ENCODE measurements around the gene ADK.

DNA sequence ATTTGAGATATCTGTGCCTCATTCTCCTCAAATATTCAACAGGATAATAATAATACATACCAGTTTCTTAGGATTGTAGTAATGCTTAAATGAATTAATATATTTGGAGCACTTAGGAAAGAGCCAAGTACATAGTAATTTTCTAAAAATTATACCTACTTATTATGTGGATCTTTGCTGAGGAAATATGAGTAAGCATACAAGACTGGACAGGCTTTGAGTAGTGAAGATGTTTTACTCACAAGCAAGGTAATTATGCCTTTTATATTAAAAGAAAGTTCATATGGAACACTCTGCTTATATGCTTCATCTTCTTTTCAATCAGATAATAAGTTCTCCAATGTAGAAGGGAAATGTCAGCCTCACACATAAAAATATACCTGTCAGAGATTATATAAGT, 337.9 kb downstream of the ADK start:
- TF ChIP-seq, protein P1, sequence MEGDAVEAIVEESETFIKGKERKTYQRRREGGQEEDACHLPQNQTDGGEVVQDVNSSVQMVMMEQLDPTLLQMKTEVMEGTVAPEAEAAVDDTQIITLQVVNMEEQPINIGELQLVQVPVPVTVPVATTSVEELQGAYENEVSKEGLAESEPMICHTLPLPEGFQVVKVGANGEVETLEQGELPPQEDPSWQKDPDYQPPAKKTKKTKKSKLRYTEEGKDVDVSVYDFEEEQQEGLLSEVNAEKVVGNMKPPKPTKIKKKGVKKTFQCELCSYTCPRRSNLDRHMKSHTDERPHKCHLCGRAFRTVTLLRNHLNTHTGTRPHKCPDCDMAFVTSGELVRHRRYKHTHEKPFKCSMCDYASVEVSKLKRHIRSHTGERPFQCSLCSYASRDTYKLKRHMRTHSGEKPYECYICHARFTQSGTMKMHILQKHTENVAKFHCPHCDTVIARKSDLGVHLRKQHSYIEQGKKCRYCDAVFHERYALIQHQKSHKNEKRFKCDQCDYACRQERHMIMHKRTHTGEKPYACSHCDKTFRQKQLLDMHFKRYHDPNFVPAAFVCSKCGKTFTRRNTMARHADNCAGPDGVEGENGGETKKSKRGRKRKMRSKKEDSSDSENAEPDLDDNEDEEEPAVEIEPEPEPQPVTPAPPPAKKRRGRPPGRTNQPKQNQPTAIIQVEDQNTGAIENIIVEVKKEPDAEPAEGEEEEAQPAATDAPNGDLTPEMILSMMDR (IDR thresholded peaks at IDR 0.05): no peak
- TF ChIP-seq POLR2A (IDR thresholded peaks at IDR 0.05) (no peak), EP300 (IDR thresholded peaks at IDR 0.05) (no peak), POLR2AphosphoS5 (IDR thresholded peaks at IDR 0.05) (no peak)

Measured in stomach (tissue), 4 donors.